Smooth muscle cell (in vitro differentiated cells): Measurements from ENCODE around the gene PLEKHD1. TPM values are rescaled to one million over a fixed set of nuclear protein-coding genes. Genes with fewer than 3 reads are reported as not detected.

ENCODE experiments used
- DNase-seq: peaks from one replicate; lab custom pipeline; 2025; ENCODE audit not compliant: unreplicated experiment; lab: John Stamatoyannopoulos, UW
- H2AFZ ChIP-seq: fragments of 200-600 bp; sonication (generic); 2 replicates; pipeline ENCODE4 v1.6.0; 2016; ENCODE audit warnings: antibody characterized with exemption, low read depth, mild to moderate bottlenecking
- H3F3A ChIP-seq: fragments of 200-600 bp; sonication (generic); 2 replicates; pipeline ENCODE4 v1.6.0; 2017; ENCODE audit warnings: antibody characterized with exemption, low read depth
- H3K27ac ChIP-seq: fragments of 200-600 bp; sonication (generic); 2 replicates; pipeline ENCODE4 v1.5.1; 2016; ENCODE audit warnings: low read depth, mild to moderate bottlenecking
- H3K27me3 ChIP-seq: fragments of 200-600 bp; sonication (generic); 2 replicates; pipeline ENCODE4 v1.6.1; 2016; ENCODE audit warnings: low read depth, mild to moderate bottlenecking
- H3K36me3 ChIP-seq: fragments of 200-600 bp; sonication (generic); 2 replicates; pipeline ENCODE4 v1.5.1; 2016; ENCODE audit warnings: low read depth
- H3K4me1 ChIP-seq: fragments of 200-600 bp; sonication (generic); 2 replicates; pipeline ENCODE4 v1.5.1; 2016; ENCODE audit warnings: low read depth
- H3K4me2 ChIP-seq: fragments of 200-600 bp; sonication (generic); 2 replicates; pipeline ENCODE4 v1.6.0; 2016; ENCODE audit warnings: mild to moderate bottlenecking
- H3K4me3 ChIP-seq: fragments of 200-600 bp; sonication (generic); 2 replicates; pipeline ENCODE4 v1.5.1; 2016; ENCODE audit warnings: mild to moderate bottlenecking
- H3K79me2 ChIP-seq: fragments of 200-600 bp; sonication (generic); 2 replicates; pipeline ENCODE4 v1.6.0; 2016; ENCODE audit warnings: low read depth, mild to moderate bottlenecking
- H3K9ac ChIP-seq: fragments of 200-600 bp; sonication (generic); 2 replicates; pipeline ENCODE4 v1.6.0; 2016; ENCODE audit warnings: low read depth
- H3K9me3 ChIP-seq: fragments of 200-600 bp; sonication (generic); replicated peaks from 2 replicates; pipeline ENCODE4 v1.5.1; 2016; ENCODE audit warnings: low read depth
- H4K20me1 ChIP-seq: fragments of 200-600 bp; sonication (generic); 2 replicates; pipeline ENCODE4 v1.6.0; 2016; ENCODE audit warnings: low read depth
- WGBS: methylation state at CpG from one replicate; pipeline ENCODE4 v1.1.7; 2016; ENCODE audit warnings: low lambda C conversion rate; 5-methylcytosine and 5-hydroxymethylcytosine counted together
- polyA plus RNA-seq: library from polyadenylated mRNA; unstranded; fragments of >200 nt; fragmentation: Nextera tagmentation; extraction: Ambion mirVana; gene quantifications from 2 replicates; pipeline ENCODE4 v1.2.1, GENCODE V29; 2016
- total RNA-seq: library from RNA; depleted of rRNA; stranded (reverse); fragments of >200 nt; gene quantifications from 2 replicates; pipeline ENCODE4 v1.2.3, GENCODE V29; 2014
- TF ChIP-seq, protein P1 (sequence below): fragments of 200-600 bp; sonication (generic); IDR thresholded peaks from 2 replicates; pipeline ENCODE4 v1.5.1; 2017; ENCODE audit warnings: borderline replicate concordance, mild to moderate bottlenecking, antibody characterized with exemption; ENCODE audit not compliant: insufficient read depth, poor library complexity, severe bottlenecking

PLEKHD1 gene
- total and polyA plus RNA-seq, 2 experiments from 2014 or later: 0.03 TPM; not detected in 1

DNA sequence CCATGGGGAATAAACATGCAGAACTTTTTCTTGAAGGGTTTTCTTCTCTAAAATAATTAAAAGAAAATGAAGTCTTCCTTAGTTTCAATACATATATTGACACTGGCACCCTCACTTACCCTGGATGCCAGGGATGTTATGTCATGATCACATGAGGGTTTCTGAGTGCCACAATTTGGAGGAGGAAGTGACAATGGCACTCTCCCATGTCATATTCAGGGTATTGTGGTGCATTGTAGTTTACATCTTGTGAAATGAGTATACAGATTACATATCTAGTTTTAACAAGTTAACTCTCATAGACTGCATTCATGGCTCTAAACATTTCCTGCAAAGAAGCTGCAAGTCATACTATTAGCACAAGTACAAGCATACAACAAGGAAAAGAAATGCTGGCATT, 52.4 kb downstream of the PLEKHD1 start:
- no peaks in the 10 kb centered on the region for H3K9me3 ChIP-seq
- no peaks in the 10 kb centered on the region for H3F3A ChIP-seq
- no peak for DNase-seq
- H2AFZ ChIP-seq: no peak overlapping the region
- no peak overlapping the region for H3K27ac ChIP-seq
- no peak overlapping the region for H3K4me2 ChIP-seq
- no peak overlapping the region for H3K4me3 ChIP-seq
- no peaks in the 10 kb centered on the region for H3K4me1 ChIP-seq
- no peaks in the 10 kb centered on the region for H3K36me3 ChIP-seq
- no peak overlapping the region for H3K9ac ChIP-seq
- TF ChIP-seq, protein P1, sequence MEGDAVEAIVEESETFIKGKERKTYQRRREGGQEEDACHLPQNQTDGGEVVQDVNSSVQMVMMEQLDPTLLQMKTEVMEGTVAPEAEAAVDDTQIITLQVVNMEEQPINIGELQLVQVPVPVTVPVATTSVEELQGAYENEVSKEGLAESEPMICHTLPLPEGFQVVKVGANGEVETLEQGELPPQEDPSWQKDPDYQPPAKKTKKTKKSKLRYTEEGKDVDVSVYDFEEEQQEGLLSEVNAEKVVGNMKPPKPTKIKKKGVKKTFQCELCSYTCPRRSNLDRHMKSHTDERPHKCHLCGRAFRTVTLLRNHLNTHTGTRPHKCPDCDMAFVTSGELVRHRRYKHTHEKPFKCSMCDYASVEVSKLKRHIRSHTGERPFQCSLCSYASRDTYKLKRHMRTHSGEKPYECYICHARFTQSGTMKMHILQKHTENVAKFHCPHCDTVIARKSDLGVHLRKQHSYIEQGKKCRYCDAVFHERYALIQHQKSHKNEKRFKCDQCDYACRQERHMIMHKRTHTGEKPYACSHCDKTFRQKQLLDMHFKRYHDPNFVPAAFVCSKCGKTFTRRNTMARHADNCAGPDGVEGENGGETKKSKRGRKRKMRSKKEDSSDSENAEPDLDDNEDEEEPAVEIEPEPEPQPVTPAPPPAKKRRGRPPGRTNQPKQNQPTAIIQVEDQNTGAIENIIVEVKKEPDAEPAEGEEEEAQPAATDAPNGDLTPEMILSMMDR: no peak
- H3K79me2 ChIP-seq: no peaks in the 10 kb centered on the region
- H3K27me3 ChIP-seq: peaks cover 8% of the 10 kb centered on the region
- no peaks in the 10 kb centered on the region for H4K20me1 ChIP-seq

DNA sequence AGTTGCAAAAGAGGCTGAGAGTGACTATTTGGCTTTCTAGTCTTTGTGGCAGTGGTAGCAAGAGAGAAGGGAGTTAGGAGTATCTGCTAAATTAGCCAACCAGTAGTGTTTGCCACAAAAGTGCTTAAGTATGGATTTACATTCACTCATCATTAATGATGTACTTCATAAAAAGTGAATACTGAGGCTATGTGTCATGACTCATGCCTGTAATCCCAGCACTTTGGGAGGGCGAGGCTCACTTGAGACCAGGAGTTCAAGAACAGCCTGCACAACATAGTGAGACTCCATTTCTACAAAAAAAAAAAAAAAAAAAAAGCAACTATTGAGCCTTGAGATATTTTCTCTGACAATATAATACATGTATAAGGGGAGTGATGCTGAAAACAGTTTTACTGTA, 53.4 kb downstream of the PLEKHD1 start:
- Histone ChIP-seq H3K4me3 (no peak overlapping the region), H3K27me3 (peaks cover 4% of the 10 kb centered on the region), H3K27ac (no peak overlapping the region), H3K9ac (no peak overlapping the region), H3K4me2 (no peak overlapping the region), H3F3A (no peaks in the 10 kb centered on the region), H3K9me3 (no peaks in the 10 kb centered on the region), H4K20me1 (no peaks in the 10 kb centered on the region), H2AFZ (no peak overlapping the region), H3K4me1 (no peaks in the 10 kb centered on the region), H3K36me3 (no peaks in the 10 kb centered on the region), H3K79me2 (no peaks in the 10 kb centered on the region)
- no peak for DNase-seq
- TF ChIP-seq, protein P1: no peak
- WGBS: 71% methylated on average over 1 of the region's 1 CpG

- H3K4me3 ChIP-seq: no peak overlapping the region
- H3F3A ChIP-seq: no peaks in the 10 kb centered on the region
- 83% methylated on average over 1 of the region's 1 CpG for whole genome bisulfite sequencing
- H3K9ac ChIP-seq: no peak overlapping the region
- no peaks in the 10 kb centered on the region for H4K20me1 ChIP-seq
- no peaks in the 10 kb centered on the region for H3K4me1 ChIP-seq
- no peaks in the 10 kb centered on the region for H3K36me3 ChIP-seq
- no peak overlapping the region for H3K4me2 ChIP-seq
- H3K27ac ChIP-seq: no peak overlapping the region
- TF ChIP-seq, protein P1: no peak
- H3K9me3 ChIP-seq: no peaks in the 10 kb centered on the region
- no peaks in the 10 kb centered on the region for H3K79me2 ChIP-seq
- H3K27me3 ChIP-seq: peaks cover 4% of the 10 kb centered on the region
- no peak overlapping the region for H2AFZ ChIP-seq
- DNase-seq: no peak
Measured at GRCh38 chr14:69538766-69539165, 54.2 kb downstream of the PLEKHD1 start.

- TF ChIP-seq, protein P1: no peak
- Histone ChIP-seq H3K27ac (no peak overlapping the region), H3K4me3 (no peak overlapping the region), H3K79me2 (no peaks in the 10 kb centered on the region), H3F3A (no peaks in the 10 kb centered on the region), H3K9me3 (no peaks in the 10 kb centered on the region), H3K4me2 (no peak overlapping the region), H3K9ac (no peak overlapping the region), H3K36me3 (no peaks in the 10 kb centered on the region), H3K27me3 (peaks cover 8% of the 10 kb centered on the region), H4K20me1 (no peaks in the 10 kb centered on the region), H3K4me1 (no peaks in the 10 kb centered on the region), H2AFZ (no peak overlapping the region)
- no peak for DNase-seq
- WGBS: 84% methylated on average over 6 of the region's 6 CpGs
Measured at GRCh38 chr14:69539631-69540410, 55.3 kb downstream of the PLEKHD1 start.
